Measurements from ENCODE around the gene SEMA5A.

Gene SEMA5A

GRCh38 chr5:9547122-9547947 is 1.5 kb upstream of the SEMA5A start:
- Histone ChIP-seq H3K4me1 (ENCODE audit: control insufficient read depth, insufficient read depth, low read length, unreplicated experiment) (peaks cover 24% of the 10 kb centered on the region), H3K27me3 (ENCODE audit: insufficient read depth, low read length) (no peaks in the 10 kb centered on the region), H3K79me2 (ENCODE audit: control insufficient read depth, insufficient read depth, low read length, unreplicated experiment) (peaks cover 26% of the 10 kb centered on the region), H3K36me3 (ENCODE audit: insufficient read depth, low read length) (peaks cover 31% of the 10 kb centered on the region), H3K4me3 (ENCODE audit: low read depth, low read length) (peak overlapping the region; percentile 97), H3K27ac (ENCODE audit: low read depth, low read length) (peak overlapping the region; percentile 51), H2AFZ (ENCODE audit: low read length, unreplicated experiment) (peak overlapping the region; percentile 10)

- Histone ChIP-seq H3K36me3 (ENCODE audit: insufficient read depth, low read length) (peaks cover 17% of the 10 kb centered on the region), H3K79me2 (ENCODE audit: control insufficient read depth, insufficient read depth, low read length, unreplicated experiment) (peaks cover 26% of the 10 kb centered on the region), H3K27ac (ENCODE audit: low read depth, low read length) (no peak overlapping the region), H3K4me1 (ENCODE audit: control insufficient read depth, insufficient read depth, low read length, unreplicated experiment) (peaks cover 33% of the 10 kb centered on the region), H2AFZ (ENCODE audit: low read length, unreplicated experiment) (peak overlapping the region; percentile 73), H3K4me3 (ENCODE audit: low read depth, low read length) (peak overlapping the region; percentile 85), H3K27me3 (ENCODE audit: insufficient read depth, low read length) (no peaks in the 10 kb centered on the region)
These were observed 511 bp downstream of the SEMA5A start for GRCh38 chr5:9545136-9545991.

- Histone ChIP-seq H3K27ac (ENCODE audit: low read depth, low read length) (no peak overlapping the region), H3K4me1 (ENCODE audit: control insufficient read depth, insufficient read depth, low read length, unreplicated experiment) (peaks cover 33% of the 10 kb centered on the region), H3K79me2 (ENCODE audit: control insufficient read depth, insufficient read depth, low read length, unreplicated experiment) (peaks cover 26% of the 10 kb centered on the region), H3K36me3 (ENCODE audit: insufficient read depth, low read length) (peaks cover 11% of the 10 kb centered on the region; the same call in 1 of the 2 replicates), H3K27me3 (ENCODE audit: insufficient read depth, low read length) (no peaks in the 10 kb centered on the region), H3K4me3 (ENCODE audit: low read depth, low read length) (peak overlapping the region; percentile 85), H2AFZ (ENCODE audit: low read length, unreplicated experiment) (peak overlapping the region; percentile 71)
These were observed 1.3 kb downstream of the SEMA5A start for GRCh38 chr5:9544502-9545135.

GRCh38 chr5:9544056-9544455 is 1.8 kb downstream of the SEMA5A start:
- Histone ChIP-seq H3K4me3 (ENCODE audit: low read depth, low read length) (peak overlapping the region; percentile 85), H2AFZ (ENCODE audit: low read length, unreplicated experiment) (peak overlapping the region; percentile 71), H3K27me3 (ENCODE audit: insufficient read depth, low read length) (no peaks in the 10 kb centered on the region), H3K4me1 (ENCODE audit: control insufficient read depth, insufficient read depth, low read length, unreplicated experiment) (peaks cover 33% of the 10 kb centered on the region), H3K36me3 (ENCODE audit: insufficient read depth, low read length) (peaks cover 6% of the 10 kb centered on the region; the same call in 1 of the 2 replicates), H3K79me2 (ENCODE audit: control insufficient read depth, insufficient read depth, low read length, unreplicated experiment) (peaks cover 26% of the 10 kb centered on the region), H3K27ac (ENCODE audit: low read depth, low read length) (0 out of 2 replicates have a peak overlapping the region, but pooled peaks have one; percentile 3)

GRCh38 chr5:9543311-9543920 is 2.5 kb downstream of the SEMA5A start:
- Histone ChIP-seq H3K4me1 (ENCODE audit: control insufficient read depth, insufficient read depth, low read length, unreplicated experiment) (peaks cover 32% of the 10 kb centered on the region), H3K79me2 (ENCODE audit: control insufficient read depth, insufficient read depth, low read length, unreplicated experiment) (peaks cover 22% of the 10 kb centered on the region), H3K36me3 (ENCODE audit: insufficient read depth, low read length) (no peaks in the 10 kb centered on the region), H3K27me3 (ENCODE audit: insufficient read depth, low read length) (no peaks in the 10 kb centered on the region), H3K4me3 (ENCODE audit: low read depth, low read length) (peak overlapping the region; percentile 85), H2AFZ (ENCODE audit: low read length, unreplicated experiment) (peak overlapping the region; percentile 71), H3K27ac (ENCODE audit: low read depth, low read length) (peak overlapping the region; percentile 9)

GRCh38 chr5:9540791-9541190 is 5.1 kb downstream of the SEMA5A start:
- Histone ChIP-seq H3K27me3 (ENCODE audit: insufficient read depth, low read length) (no peaks in the 10 kb centered on the region), H3K4me3 (ENCODE audit: low read depth, low read length) (peak overlapping the region; percentile 61), H3K36me3 (ENCODE audit: insufficient read depth, low read length) (no peaks in the 10 kb centered on the region), H3K27ac (ENCODE audit: low read depth, low read length) (peak overlapping the region; percentile 71), H3K4me1 (ENCODE audit: control insufficient read depth, insufficient read depth, low read length, unreplicated experiment) (peaks cover 30% of the 10 kb centered on the region), H3K79me2 (ENCODE audit: control insufficient read depth, insufficient read depth, low read length, unreplicated experiment) (no peaks in the 10 kb centered on the region), H2AFZ (ENCODE audit: low read length, unreplicated experiment) (peak overlapping the region; percentile 94)

GRCh38 chr5:9538504-9538903 is 7.4 kb downstream of the SEMA5A start:
- no peak overlapping the region for H2AFZ ChIP-seq (ENCODE audit: low read length, unreplicated experiment)
- no peak overlapping the region for H3K4me3 ChIP-seq (ENCODE audit: low read depth, low read length)
- peaks cover 26% of the 10 kb centered on the region for H3K4me1 ChIP-seq (ENCODE audit: control insufficient read depth, insufficient read depth, low read length, unreplicated experiment)
- no peaks in the 10 kb centered on the region for H3K36me3 ChIP-seq (ENCODE audit: insufficient read depth, low read length)
- no peak overlapping the region for H3K27ac ChIP-seq (ENCODE audit: low read depth, low read length)
- H3K27me3 ChIP-seq (ENCODE audit: insufficient read depth, low read length): no peaks in the 10 kb centered on the region
- no peaks in the 10 kb centered on the region for H3K79me2 ChIP-seq (ENCODE audit: control insufficient read depth, insufficient read depth, low read length, unreplicated experiment)

- Histone ChIP-seq H3K27ac (ENCODE audit: low read depth, low read length) (no peak overlapping the region), H3K4me1 (ENCODE audit: control insufficient read depth, insufficient read depth, low read length, unreplicated experiment) (peaks cover 15% of the 10 kb centered on the region), H3K36me3 (ENCODE audit: insufficient read depth, low read length) (no peaks in the 10 kb centered on the region), H3K27me3 (ENCODE audit: insufficient read depth, low read length) (no peaks in the 10 kb centered on the region), H2AFZ (ENCODE audit: low read length, unreplicated experiment) (no peak overlapping the region), H3K79me2 (ENCODE audit: control insufficient read depth, insufficient read depth, low read length, unreplicated experiment) (no peaks in the 10 kb centered on the region), H3K4me3 (ENCODE audit: low read depth, low read length) (no peak overlapping the region)
These were observed 8.4 kb downstream of the SEMA5A start for GRCh38 chr5:9537223-9538141.

GRCh38 chr5:9536717-9537116 is 9.2 kb downstream of the SEMA5A start:
- H3K79me2 ChIP-seq (ENCODE audit: control insufficient read depth, insufficient read depth, low read length, unreplicated experiment): no peaks in the 10 kb centered on the region

More at GRCh38 chr5:9536717-9537116, 9.2 kb downstream of the SEMA5A start:
- no peaks in the 10 kb centered on the region for H3K27me3 ChIP-seq (ENCODE audit: insufficient read depth, low read length)
- H3K4me1 ChIP-seq (ENCODE audit: control insufficient read depth, insufficient read depth, low read length, unreplicated experiment): peaks cover 12% of the 10 kb centered on the region
- no peaks in the 10 kb centered on the region for H3K36me3 ChIP-seq (ENCODE audit: insufficient read depth, low read length)
- H3K27ac ChIP-seq (ENCODE audit: low read depth, low read length): no peak overlapping the region
- H2AFZ ChIP-seq (ENCODE audit: low read length, unreplicated experiment): no peak overlapping the region
- no peak overlapping the region for H3K4me3 ChIP-seq (ENCODE audit: low read depth, low read length)
